Glutamatergic neuron (in vitro differentiated cells): ENCODE data around the gene SH3PXD2A. TPM values are rescaled to one million over a fixed set of nuclear protein-coding genes. Genes with fewer than 3 reads are reported as not detected.

Source experiments
- DNase-seq: peaks from one replicate; pipeline ENCODE4 v3.0.0; 2022
- H3K27ac Mint-ChIP-seq: one replicate; pipeline ENCODE4 v1.8.0; 2020; ENCODE audit warnings: mild to moderate bottlenecking, mixed read lengths, inconsistent platforms; ENCODE audit not compliant: unreplicated experiment
- H3K27me3 Mint-ChIP-seq: one replicate; pipeline ENCODE4 v1.8.0; 2020; ENCODE audit warnings: mild to moderate bottlenecking, moderate library complexity, mixed read lengths, inconsistent platforms; ENCODE audit not compliant: unreplicated experiment
- H3K36me3 Mint-ChIP-seq: one replicate; pipeline ENCODE4 v1.8.0; 2020; ENCODE audit warnings: mild to moderate bottlenecking, mixed read lengths, inconsistent platforms; ENCODE audit not compliant: unreplicated experiment
- H3K4me1 Mint-ChIP-seq: one replicate; pipeline ENCODE4 v1.8.0; 2020; ENCODE audit warnings: mild to moderate bottlenecking, low read depth, mixed read lengths, inconsistent platforms; ENCODE audit not compliant: unreplicated experiment
- H3K4me3 Mint-ChIP-seq: one replicate; pipeline ENCODE4 v1.8.0; 2020; ENCODE audit warnings: mild to moderate bottlenecking, mixed read lengths, inconsistent platforms; ENCODE audit not compliant: unreplicated experiment
- H3K9me3 Mint-ChIP-seq: one replicate; pipeline ENCODE4 v1.8.0; 2020; ENCODE audit warnings: mild to moderate bottlenecking, moderate library complexity, mixed read lengths, inconsistent platforms; ENCODE audit not compliant: unreplicated experiment
- total RNA-seq: library from RNA; stranded (reverse); fragmentation: NEBNext Ultra II Directional; extraction: Animal tissue kit (Norgen Biotek cat#: 25700); gene quantifications from one replicate; pipeline ENCODE4 v1.2.1, GENCODE V29; 2021; ENCODE audit not compliant: unreplicated experiment
- TF ChIP-seq, protein P1 (sequence below): fragments of 200-600 bp; sonication (generic); IDR thresholded peaks from one replicate; pipeline ENCODE4 v1.5.0; 2021; ENCODE audit not compliant: partially characterized antibody, unreplicated experiment

The SH3PXD2A gene
- total RNA-seq, 1 donor from 2014 or later = 16.7 TPM

DNA sequence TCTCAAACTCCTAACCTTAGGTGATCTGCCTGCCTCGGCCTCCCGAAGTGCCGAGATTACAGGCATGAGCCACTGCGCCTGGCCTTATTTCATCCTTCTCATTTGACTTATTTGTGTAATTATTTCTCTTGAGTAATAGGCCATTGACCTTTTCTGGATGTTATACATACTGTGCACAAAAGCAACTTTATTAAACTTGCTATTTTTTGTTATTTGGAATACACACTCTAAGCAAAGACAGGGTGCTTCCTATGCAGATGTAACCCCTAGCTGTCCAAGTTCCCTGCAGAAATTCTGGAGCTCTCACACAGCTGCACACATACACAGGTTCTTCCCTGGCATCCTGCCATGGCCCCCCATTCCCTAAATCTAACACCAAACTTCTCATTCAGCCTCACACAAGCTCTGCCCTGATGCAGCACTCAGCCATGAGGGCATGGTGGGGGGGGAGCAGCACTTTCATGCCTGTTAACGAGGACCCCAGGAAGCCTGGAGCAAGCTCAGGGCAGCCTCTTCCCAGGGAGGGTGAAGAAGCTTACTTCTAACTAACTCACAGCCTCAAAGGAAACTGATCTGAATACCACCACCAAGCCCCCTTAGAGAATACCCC is 33.2 kb downstream of the SH3PXD2A start:
- Mint-ChIP-seq H3K27me3 (peaks cover 1% of the 10 kb centered on the region), H3K27ac (no peak overlapping the region), H3K9me3 (peaks cover 1% of the 10 kb centered on the region), H3K4me3 (no peak overlapping the region), H3K4me1 (peaks cover 12% of the 10 kb centered on the region), H3K36me3 (no peaks in the 10 kb centered on the region)
- TF ChIP-seq, protein P1, sequence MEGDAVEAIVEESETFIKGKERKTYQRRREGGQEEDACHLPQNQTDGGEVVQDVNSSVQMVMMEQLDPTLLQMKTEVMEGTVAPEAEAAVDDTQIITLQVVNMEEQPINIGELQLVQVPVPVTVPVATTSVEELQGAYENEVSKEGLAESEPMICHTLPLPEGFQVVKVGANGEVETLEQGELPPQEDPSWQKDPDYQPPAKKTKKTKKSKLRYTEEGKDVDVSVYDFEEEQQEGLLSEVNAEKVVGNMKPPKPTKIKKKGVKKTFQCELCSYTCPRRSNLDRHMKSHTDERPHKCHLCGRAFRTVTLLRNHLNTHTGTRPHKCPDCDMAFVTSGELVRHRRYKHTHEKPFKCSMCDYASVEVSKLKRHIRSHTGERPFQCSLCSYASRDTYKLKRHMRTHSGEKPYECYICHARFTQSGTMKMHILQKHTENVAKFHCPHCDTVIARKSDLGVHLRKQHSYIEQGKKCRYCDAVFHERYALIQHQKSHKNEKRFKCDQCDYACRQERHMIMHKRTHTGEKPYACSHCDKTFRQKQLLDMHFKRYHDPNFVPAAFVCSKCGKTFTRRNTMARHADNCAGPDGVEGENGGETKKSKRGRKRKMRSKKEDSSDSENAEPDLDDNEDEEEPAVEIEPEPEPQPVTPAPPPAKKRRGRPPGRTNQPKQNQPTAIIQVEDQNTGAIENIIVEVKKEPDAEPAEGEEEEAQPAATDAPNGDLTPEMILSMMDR = no peak
- no peak for DNase-seq

DNA sequence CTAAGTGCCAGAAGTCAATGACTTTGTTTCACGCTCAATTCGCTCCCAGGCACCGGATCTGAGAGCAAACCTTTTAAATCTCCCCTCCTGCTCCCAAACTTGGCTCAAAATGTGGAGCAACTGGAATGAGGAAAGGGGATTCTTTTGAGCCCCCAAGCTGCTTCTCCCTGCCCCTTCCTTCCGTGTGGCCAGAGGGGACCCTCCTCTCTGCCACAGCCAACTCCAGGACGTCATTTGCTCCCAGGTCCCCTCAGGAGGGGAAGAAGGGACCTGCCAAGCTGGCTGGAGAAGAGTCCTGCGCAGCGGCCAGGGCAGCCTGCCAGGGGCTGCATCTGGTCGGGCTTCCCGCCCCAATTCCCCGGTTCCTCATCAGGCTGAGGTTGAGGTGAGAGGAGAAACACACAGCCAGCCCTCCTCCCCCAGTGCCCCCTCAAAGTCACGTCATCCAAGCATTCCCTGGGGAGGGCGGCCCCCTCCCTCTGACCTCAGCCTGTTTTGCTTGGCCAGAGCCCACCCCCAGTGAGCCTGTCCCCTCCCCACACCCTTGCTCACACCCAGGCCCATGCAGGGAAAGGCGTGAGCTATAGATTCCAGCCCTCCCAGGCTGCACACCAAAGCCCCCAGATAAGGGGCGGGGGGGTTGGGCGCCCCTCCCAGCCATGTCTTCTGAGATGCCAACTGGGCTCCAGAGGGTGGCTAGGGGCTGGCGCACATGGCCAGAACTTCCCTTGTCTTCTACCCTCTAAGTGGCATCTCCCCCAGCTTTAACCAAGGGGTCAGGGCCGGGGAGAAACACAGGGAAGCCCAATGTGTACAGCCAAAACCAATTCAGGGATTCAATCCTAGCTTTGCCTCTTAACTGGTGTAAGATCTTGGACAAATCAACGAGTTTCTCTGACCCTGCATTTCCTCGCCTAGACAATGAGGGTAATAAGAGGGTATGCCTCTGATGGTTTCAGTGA is 35.0 kb downstream of the SH3PXD2A start:
- no peak overlapping the region for H3K27ac Mint-ChIP-seq
- H3K9me3 Mint-ChIP-seq = peaks cover 4% of the 10 kb centered on the region
- DNase-seq = no peak
- peaks cover 12% of the 10 kb centered on the region for H3K4me1 Mint-ChIP-seq
- TF ChIP-seq, protein P1 = no peak
- no peak overlapping the region for H3K4me3 Mint-ChIP-seq
- H3K36me3 Mint-ChIP-seq = no peaks in the 10 kb centered on the region
- peaks cover 1% of the 10 kb centered on the region for H3K27me3 Mint-ChIP-seq

- no peak for DNase-seq
- Mint-ChIP-seq H3K9me3 (peaks cover 4% of the 10 kb centered on the region), H3K27ac (no peak overlapping the region), H3K4me3 (no peak overlapping the region), H3K4me1 (peaks cover 12% of the 10 kb centered on the region), H3K36me3 (no peaks in the 10 kb centered on the region), H3K27me3 (peaks cover 1% of the 10 kb centered on the region)
- TF ChIP-seq, protein P1 = no peak
These were observed 35.9 kb downstream of the SH3PXD2A start for GRCh38 chr10:103819493-103819892.

GRCh38 chr10:103818765-103819374 is 36.5 kb downstream of the SH3PXD2A start:
- DNase-seq = no peak
- H3K9me3 Mint-ChIP-seq = peaks cover 4% of the 10 kb centered on the region
- TF ChIP-seq, protein P1 = no peak
- H3K36me3 Mint-ChIP-seq = no peaks in the 10 kb centered on the region
- no peak overlapping the region for H3K27ac Mint-ChIP-seq
- H3K4me1 Mint-ChIP-seq = peaks cover 10% of the 10 kb centered on the region
- no peak overlapping the region for H3K4me3 Mint-ChIP-seq
- H3K27me3 Mint-ChIP-seq = peaks cover 1% of the 10 kb centered on the region
